ENCODE measurements around the gene ITGB4. TPM values are rescaled to one million over a fixed set of nuclear protein-coding genes. Genes with fewer than 3 reads are reported as not detected.

ITGB4 gene
- total RNA-seq, 1 experiment from 2014 or later, result 5.3 TPM

DNA sequence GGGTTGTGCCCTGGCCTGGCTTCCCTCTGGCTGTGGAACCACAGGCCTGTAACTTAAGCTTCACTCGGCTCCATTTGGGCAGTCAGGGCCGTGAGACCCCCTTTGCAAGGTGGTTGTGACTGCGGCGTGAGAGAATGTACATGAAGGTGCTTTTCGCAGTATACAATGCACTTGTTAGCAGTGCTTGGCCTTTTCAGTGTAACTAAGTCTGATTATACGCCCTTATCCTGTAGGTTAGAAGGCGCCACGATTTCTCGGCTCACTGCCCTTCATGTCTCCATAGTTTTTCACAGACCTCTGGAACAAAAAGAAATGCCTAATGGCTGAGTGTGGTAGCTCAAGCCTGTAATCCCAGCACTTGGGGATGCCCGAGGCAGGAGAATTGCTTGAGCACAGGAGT lies 40.8 kb upstream of the ITGB4 start:
- peaks cover 2% of the 10 kb centered on the region for H3K79me1 ChIP-seq (ENCODE audit: insufficient read depth, low read depth, low read length, poor library complexity, severe bottlenecking)
- Mint-ChIP-seq H3K27me3 (ENCODE audit: low read depth) (no peaks in the 10 kb centered on the region), H3K4me1 (no peaks in the 10 kb centered on the region), H3K4me3 (no peak overlapping the region), H3K36me3 (ENCODE audit: insufficient read depth in 1 of 3, low read depth in 3 of 3) (peaks cover 3 to 35% (median 16%) of the 10 kb centered on the region in 3 experiments; a peak in 6 of 7 replicates), H3K9me3 (no peaks in the 10 kb centered on the region), H3K27ac (no peak overlapping the region; a peak in 1 of 7 replicates)
- H3K4ac ChIP-seq (ENCODE audit: low read depth, low read length), result no peak overlapping the region
- no peak for TF ChIP-seq CTCF (conservative IDR thresholded peaks at IDR 0.05)
- no peak overlapping the region for H3K23ac ChIP-seq (ENCODE audit: insufficient read length, low read depth, low read length)
- no peak overlapping the region for H2AFZ ChIP-seq (ENCODE audit: low read length)
- no peak overlapping the region for H2BK20ac ChIP-seq (ENCODE audit: low read depth, low read length, poor library complexity, severe bottlenecking)
- no peak overlapping the region for H2BK15ac ChIP-seq (ENCODE audit: low read depth, low read length)
- no peak overlapping the region for H3K56ac ChIP-seq (ENCODE audit: insufficient read length, low read depth, low read length)
- no CpG with 5 or more reads among the region's 10 CpGs for WGBS (ENCODE audit: extremely low coverage, insufficient read length, low lambda C conversion rate)
- H3K23me2 ChIP-seq (ENCODE audit: insufficient read length, low read depth, low read length, poor library complexity, severe bottlenecking), result no peaks in the 10 kb centered on the region
- no peaks in the 10 kb centered on the region for H3K4me1 ChIP-seq (ENCODE audit: insufficient read depth, low read length)
- H3K9me3 ChIP-seq (ENCODE audit: control insufficient read depth, low read depth, low read length), result no peaks in the 10 kb centered on the region
- H3K27ac ChIP-seq (ENCODE audit: insufficient read length, low read depth, low read length), result no peak overlapping the region
- H4K91ac ChIP-seq (ENCODE audit: insufficient read length, low read depth, low read length), result no peak overlapping the region
- H4K20me1 ChIP-seq (ENCODE audit: control insufficient read depth, insufficient read depth, insufficient read length), result no peaks in the 10 kb centered on the region
- DNase-seq, result no peak
- H2BK5ac ChIP-seq (ENCODE audit: insufficient read length, low read length), result no peak overlapping the region
- H3K4me2 ChIP-seq (ENCODE audit: insufficient read depth, insufficient read length, low read length), result no peak overlapping the region
- peaks cover 1% of the 10 kb centered on the region; the same call in 1 of the 2 replicates for H3K79me2 ChIP-seq (ENCODE audit: insufficient read depth, low read length)
- no peak overlapping the region for H4K8ac ChIP-seq (replicated peaks; ENCODE audit: insufficient read length, low read depth, low read length)
- H3K9ac ChIP-seq (ENCODE audit: extremely low read depth, insufficient read length, low read length), result no peak overlapping the region
- no peaks in the 10 kb centered on the region for H3K27me3 ChIP-seq (ENCODE audit: insufficient read depth, low read length)
- no peak overlapping the region for H3T11ph ChIP-seq (ENCODE audit: low read length)
- H2BK12ac ChIP-seq (ENCODE audit: insufficient read length, low read depth, low read length), result no peak overlapping the region
- no peak overlapping the region for H3K18ac ChIP-seq (ENCODE audit: insufficient read length, low read depth, low read length)
- H2BK120ac ChIP-seq (ENCODE audit: low read depth, low read length, poor library complexity, severe bottlenecking), result no peak overlapping the region
- no peak overlapping the region for H4K5ac ChIP-seq (ENCODE audit: insufficient read length, low read depth, low read length)
- H2AK5ac ChIP-seq (ENCODE audit: insufficient read length, low read length), result no peak overlapping the region
- H3K14ac ChIP-seq (ENCODE audit: insufficient read depth, low read length), result no peak overlapping the region
